Caco-2 (cell line): ENCODE measurements around the gene FOXO3. TPM values are rescaled to one million over a fixed set of nuclear protein-coding genes. Genes with fewer than 3 reads are reported as not detected.

ENCODE experiments used
- BruUV-seq: library from RNA; stranded (reverse); fragments of 400-500 nt; replicated peaks from 2 replicates; lab custom pipeline; 2021; lab: Mats Ljungman, UMichigan
- CTCF ChIA-PET: fragments of 300-600 bp; sonication (Branson Sonifier 250); formaldehyde crosslinking; loops from one replicate; lab custom pipeline; 2022; ENCODE audit warnings: antibody characterized with exemption; lab: Charles Lee
- POLR2A ChIA-PET: fragments of 300-600 bp; sonication (Branson Sonifier 250); formaldehyde crosslinking; loops from one replicate; lab custom pipeline; 2022; ENCODE audit warnings: antibody characterized with exemption; lab: Charles Lee
- DNase-seq, 2 experiments: peaks; one replicate each; pipeline versions ENCODE4 v3.0.0 to v3.0.0-alpha.2; 2020 to 2022
- H3K27me3 ChIP-seq: replicated peaks from 2 replicates; pipeline ENCODE4 v1.6.0; 2011; ENCODE audit warnings: low read length; ENCODE audit not compliant: control insufficient read depth, insufficient read depth
- H3K36me3 ChIP-seq: 2 replicates; pipeline ENCODE4 v1.5.1; 2011; ENCODE audit warnings: low read length; ENCODE audit not compliant: control insufficient read depth, insufficient read depth
- H3K4me1 ChIP-seq: fragments of 250-450 bp; sonication (Bioruptor Pico); 2 replicates; pipeline ENCODE4 v1.5.1; 2020; ENCODE audit warnings: mild to moderate bottlenecking
- H3K4me3 ChIP-seq: 2 replicates; pipeline ENCODE4 v1.5.1; 2011; ENCODE audit warnings: low read depth, mild to moderate bottlenecking, control low read depth, low read length
- H3K9me3 ChIP-seq: fragments of 250-450 bp; sonication (Bioruptor Pico); 2 replicates; pipeline ENCODE4 v1.5.1; 2020; ENCODE audit warnings: mild to moderate bottlenecking, moderate library complexity
- H3K27ac Mint-ChIP-seq: one replicate; pipeline ENCODE4 v1.8.0; 2022; ENCODE audit warnings: mixed read lengths; ENCODE audit not compliant: unreplicated experiment
- H3K27me3 Mint-ChIP-seq: one replicate; pipeline ENCODE4 v1.8.0; 2022; ENCODE audit warnings: mixed read lengths; ENCODE audit not compliant: insufficient read depth, unreplicated experiment
- H3K36me3 Mint-ChIP-seq: one replicate; pipeline ENCODE4 v1.8.0; 2022; ENCODE audit warnings: mild to moderate bottlenecking, mixed read lengths; ENCODE audit not compliant: insufficient read depth, unreplicated experiment
- H3K4me1 Mint-ChIP-seq: one replicate; pipeline ENCODE4 v1.8.0; 2022; ENCODE audit warnings: low read depth, mixed read lengths; ENCODE audit not compliant: unreplicated experiment
- H3K4me3 Mint-ChIP-seq: one replicate; pipeline ENCODE4 v1.8.0; 2022; ENCODE audit warnings: mild to moderate bottlenecking, moderate library complexity, mixed read lengths; ENCODE audit not compliant: unreplicated experiment
- H3K9me3 Mint-ChIP-seq: one replicate; pipeline ENCODE4 v1.8.0; 2022; ENCODE audit warnings: mixed read lengths; ENCODE audit not compliant: unreplicated experiment
- CTCF ChIP-seq, 2 experiments: fragments of 200-600 bp in 1 of 2; IDR thresholded peaks; 1 replicate in 1 of 2; 2 replicates in 1 of 2; pipeline versions ENCODE4 v1.5.1 to v1.8.0; 2011 to 2022; ENCODE audit warnings: antibody characterized with exemption in 1 of 2, control low read depth in 1 of 2, inconsistent platforms in 1 of 2, low read depth in 1 of 2, low read length in 1 of 2, mild to moderate bottlenecking in 1 of 2, moderate library complexity in 1 of 2; ENCODE audit not compliant: insufficient read depth in 1 of 2, severe bottlenecking in 1 of 2, unreplicated experiment in 1 of 2
- intact Hi-C: fragments of 100-400 bp; cut with micrococcal nuclease; formaldehyde crosslinking; loops from one replicate; pipeline ENCODE4 v1.10.0; 2022; ENCODE audit not compliant: unreplicated experiment
- total RNA-seq: library from RNA; stranded (reverse); gene quantifications from 2 replicates; pipeline ENCODE4 v1.2.3, GENCODE V29; 2022

FOXO3 gene
- total RNA-seq, 1 experiment from 2014 or later = 34.3 TPM

DNA sequence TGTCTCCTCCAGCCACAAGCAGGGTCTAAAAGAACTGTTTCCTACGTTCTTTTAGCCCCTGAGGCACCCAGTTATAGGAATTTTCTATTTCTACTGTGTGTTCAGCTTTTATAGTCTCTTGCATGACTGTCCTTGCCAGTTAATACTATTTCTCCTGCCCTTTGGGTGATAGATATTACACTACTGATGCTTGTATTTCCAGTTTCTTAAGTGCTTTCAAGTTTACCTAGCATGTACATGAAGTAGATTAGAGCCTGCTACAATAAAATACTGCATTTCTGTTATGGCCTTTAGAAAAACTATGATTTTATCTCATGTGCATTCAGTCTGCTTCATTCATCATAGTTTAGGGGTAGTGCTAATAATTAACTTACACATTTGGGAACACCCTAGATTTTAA is 89.6 kb downstream of the FOXO3 start:
- no peaks in the 10 kb centered on the region for H3K4me1 Mint-ChIP-seq
- CTCF ChIA-PET = no interaction called here
- peaks cover 8% of the 10 kb centered on the region for H3K36me3 Mint-ChIP-seq

DNA sequence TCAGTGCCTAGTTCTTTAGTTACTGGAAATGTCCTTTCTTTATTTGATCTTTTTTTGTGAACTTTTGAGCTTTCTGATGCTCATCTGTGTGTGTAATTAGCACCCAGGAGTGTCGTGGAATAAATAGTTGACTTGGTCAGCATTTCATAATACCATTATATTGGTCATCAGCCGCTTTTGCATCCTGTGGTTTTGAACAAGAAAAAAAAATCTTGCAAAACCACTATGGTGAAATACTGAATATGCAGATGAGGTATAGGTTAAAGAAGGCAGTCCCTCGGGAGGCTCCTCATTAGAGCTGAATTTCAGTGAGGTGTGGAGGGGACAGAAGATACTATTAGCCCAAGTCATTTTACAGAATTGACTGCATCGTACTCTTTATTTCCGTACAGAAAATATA is 90.1 kb downstream of the FOXO3 start:
- TF ChIP-seq CTCF (IDR thresholded peaks at IDR 0.05; ENCODE audit: insufficient read depth in 1 of 2, low read depth in 1 of 2, low read length in 1 of 2, severe bottlenecking in 1 of 2, unreplicated experiment in 1 of 2) = no peak
- Mint-ChIP-seq H3K4me3 (no peak overlapping the region), H3K27me3 (no peaks in the 10 kb centered on the region), H3K9me3 (no peaks in the 10 kb centered on the region), H3K36me3 (peaks cover 8% of the 10 kb centered on the region), H3K27ac (no peak overlapping the region), H3K4me1 (no peaks in the 10 kb centered on the region)
- CTCF ChIA-PET = no interaction called here
- POLR2A ChIA-PET = no interaction called here
- DNase-seq = no peak
- Histone ChIP-seq H3K9me3 (no peaks in the 10 kb centered on the region), H3K36me3 (no peaks in the 10 kb centered on the region; the same call in 1 of the 2 replicates), H3K4me3 (no peak overlapping the region), H3K4me1 (no peaks in the 10 kb centered on the region), H3K27me3 (no peaks in the 10 kb centered on the region)
- intact Hi-C loops = no loop called here
- no TSS peak for BruUV-seq

More for the DNA sequence above, 89.6 kb downstream of the FOXO3 start:
- Histone ChIP-seq H3K27me3 (no peaks in the 10 kb centered on the region), H3K4me1 (no peaks in the 10 kb centered on the region), H3K36me3 (no peaks in the 10 kb centered on the region; the same call in 1 of the 2 replicates), H3K9me3 (no peaks in the 10 kb centered on the region), H3K4me3 (no peak overlapping the region)
- no TSS peak for BruUV-seq
- intact Hi-C loops = no loop called here
- Mint-ChIP-seq H3K27me3 (no peaks in the 10 kb centered on the region), H3K9me3 (no peaks in the 10 kb centered on the region), H3K27ac (no peak overlapping the region), H3K4me3 (no peak overlapping the region)
- no peak for TF ChIP-seq CTCF (IDR thresholded peaks at IDR 0.05; ENCODE audit: insufficient read depth in 1 of 2, low read depth in 1 of 2, low read length in 1 of 2, severe bottlenecking in 1 of 2, unreplicated experiment in 1 of 2)
- POLR2A ChIA-PET = no interaction called here
- no peak for DNase-seq

- intact Hi-C loops = no loop called here
- Mint-ChIP-seq H3K36me3 (peaks cover 8% of the 10 kb centered on the region), H3K27ac (no peak overlapping the region), H3K27me3 (no peaks in the 10 kb centered on the region), H3K4me1 (peaks cover 4% of the 10 kb centered on the region), H3K9me3 (no peaks in the 10 kb centered on the region), H3K4me3 (no peak overlapping the region)
- TF ChIP-seq CTCF (IDR thresholded peaks at IDR 0.05; ENCODE audit: insufficient read depth in 1 of 2, low read depth in 1 of 2, low read length in 1 of 2, severe bottlenecking in 1 of 2, unreplicated experiment in 1 of 2) = no peak
- BruUV-seq = no TSS peak
- Histone ChIP-seq H3K36me3 (no peaks in the 10 kb centered on the region; the same call in 1 of the 2 replicates), H3K9me3 (no peaks in the 10 kb centered on the region), H3K4me1 (no peaks in the 10 kb centered on the region), H3K27me3 (no peaks in the 10 kb centered on the region), H3K4me3 (no peak overlapping the region)
- no peak for DNase-seq
- ChIA-PET CTCF (no interaction called here), POLR2A (no interaction called here)
Measured at GRCh38 chr6:108651340-108652227, 90.9 kb downstream of the FOXO3 start.
